HEK293T (cell line): ENCODE results near the gene TNFAIP8L1.

Source experiments
- CTCF ChIA-PET: fragments of 350-600 bp; formaldehyde crosslinking; extraction: SDS; loops from one replicate; lab custom pipeline; 2021; ENCODE audit warnings: antibody characterized with exemption, inconsistent platforms; lab: Yijun Ruan, JAX
- POLR2A ChIA-PET: fragments of 350-600 bp; formaldehyde crosslinking; extraction: SDS; loops from one replicate; lab custom pipeline; 2020; ENCODE audit warnings: antibody characterized with exemption, inconsistent platforms; lab: Yijun Ruan, JAX
- DNase-seq: peaks from one replicate; pipeline ENCODE4 v3.0.0; 2012; ENCODE audit warnings: mixed read lengths; ENCODE audit errors: extremely low spot score
- ARNT ChIP-seq: fragments of 450-650 bp; IDR thresholded peaks from 2 replicates; pipeline ENCODE4 v1.6.1; 2017; ENCODE audit warnings: mild to moderate bottlenecking
- BHLHE40 ChIP-seq: fragments of 450-650 bp; IDR thresholded peaks from 2 replicates; pipeline ENCODE4 v1.6.1; 2016; ENCODE audit warnings: mild to moderate bottlenecking, moderate library complexity, borderline replicate concordance
- CTBP1 ChIP-seq: fragments of 450-650 bp; IDR thresholded peaks from 2 replicates; pipeline ENCODE4 v1.6.1; 2016; ENCODE audit warnings: borderline replicate concordance
- ELF4 ChIP-seq: fragments of 450-650 bp; IDR thresholded peaks from 2 replicates; pipeline ENCODE4 v1.6.1; 2017; ENCODE audit warnings: antibody characterized with exemption
- FOXA1 ChIP-seq: fragments of 450-650 bp; IDR thresholded peaks from 2 replicates; pipeline ENCODE4 v1.6.1; 2016; ENCODE audit warnings: mild to moderate bottlenecking
- FOXK2 ChIP-seq: fragments of 450-650 bp; IDR thresholded peaks from 2 replicates; pipeline ENCODE4 v1.6.1; 2016; ENCODE audit warnings: mild to moderate bottlenecking
- FOXM1 ChIP-seq: fragments of 450-650 bp; IDR thresholded peaks from 2 replicates; pipeline ENCODE4 v1.6.1; 2017; ENCODE audit warnings: mild to moderate bottlenecking, borderline replicate concordance
- HDGF ChIP-seq: fragments of 450-650 bp; IDR thresholded peaks from 2 replicates; pipeline ENCODE4 v1.6.1; 2017; ENCODE audit warnings: antibody characterized with exemption, borderline replicate concordance
- L3MBTL2 ChIP-seq: fragments of 450-650 bp; conservative IDR thresholded peaks from 2 replicates; pipeline ENCODE4 v1.6.1; 2016; ENCODE audit warnings: mild to moderate bottlenecking
- LEF1 ChIP-seq: fragments of 450-650 bp; IDR thresholded peaks from 2 replicates; pipeline ENCODE4 v1.6.1; 2017; ENCODE audit warnings: mild to moderate bottlenecking, borderline replicate concordance
- NFRKB ChIP-seq: fragments of 450-650 bp; IDR thresholded peaks from 2 replicates; pipeline ENCODE4 v1.6.1; 2016; ENCODE audit warnings: mild to moderate bottlenecking, moderate library complexity
- PKNOX1 ChIP-seq: fragments of 450-650 bp; IDR thresholded peaks from 2 replicates; pipeline ENCODE4 v1.6.1; 2016
- SP1 ChIP-seq: fragments of 450-650 bp; IDR thresholded peaks from 2 replicates; pipeline ENCODE4 v1.6.1; 2017
- SUZ12 ChIP-seq: fragments of 450-650 bp; IDR thresholded peaks from 2 replicates; pipeline ENCODE4 v1.6.1; 2016; ENCODE audit warnings: mild to moderate bottlenecking
- TARDBP ChIP-seq: fragments of 450-650 bp; IDR thresholded peaks from 2 replicates; pipeline ENCODE4 v1.6.1; 2016
- ZNF384 ChIP-seq: fragments of 450-650 bp; IDR thresholded peaks from 2 replicates; pipeline ENCODE4 v1.6.1; 2016

The TNFAIP8L1 gene

GRCh38 chr19:4695224-4695731, 56.0 kb downstream of the TNFAIP8L1 start:
- no peak for DNase-seq
- ChIA-PET POLR2A (no interaction called here), CTCF (interaction anchor here (0.7 kb wide), 1 partner anchor 96 kb away, joined by 3 read pairs; no protein-coding TSS in a partner anchor)
- no peak for TF ChIP-seq ZNF384
- TF ChIP-seq BHLHE40 = no peak
- no peak for TF ChIP-seq FOXA1
- no peak for TF ChIP-seq L3MBTL2
- TF ChIP-seq TARDBP = no peak

GRCh38 chr19:4697304-4697703, 58.0 kb downstream of the TNFAIP8L1 start:
- POLR2A ChIA-PET = no interaction called here
- CTCF ChIA-PET = no interaction called here
- no peak for TF ChIP-seq ELF4
- DNase-seq = no peak

GRCh38 chr19:4699826-4700692, 60.7 kb downstream of the TNFAIP8L1 start:
- ChIA-PET POLR2A (no interaction called here), CTCF (interaction anchor here (0.8 kb wide), 1 partner anchor 11 kb away, joined by 3 read pairs; no protein-coding TSS in a partner anchor)
- no peak for DNase-seq
- no peak for TF ChIP-seq TARDBP
- TF ChIP-seq FOXK2 = no peak
- no peak for TF ChIP-seq SP1
- no peak for TF ChIP-seq FOXA1
- no peak for TF ChIP-seq L3MBTL2
- no peak for TF ChIP-seq HDGF
- TF ChIP-seq NFRKB = no peak
- TF ChIP-seq CTBP1 = no peak

GRCh38 chr19:4700693-4700970, 61.3 kb downstream of the TNFAIP8L1 start:
- TF ChIP-seq ARNT (no peak), L3MBTL2 (no peak), ZNF384 (no peak), HDGF (no peak), SUZ12 (no peak), FOXK2 (no peak), BHLHE40 (no peak), TARDBP (no peak), FOXA1 (no peak), NFRKB (no peak), ELF4 (no peak), LEF1 (no peak), PKNOX1 (no peak), SP1 (no peak), FOXM1 (no peak), CTBP1 (no peak)
- ChIA-PET POLR2A (no interaction called here), CTCF (interaction anchor here (0.8 kb wide), 1 partner anchor 11 kb away, joined by 3 read pairs; no protein-coding TSS in a partner anchor)
- DNase-seq = no peak

- no peak for TF ChIP-seq PKNOX1
- CTCF ChIA-PET = no interaction called here
Measured at GRCh38 chr19:4701557-4701956, 62.2 kb downstream of the TNFAIP8L1 start.

GRCh38 chr19:4702764-4703163, 63.4 kb downstream of the TNFAIP8L1 start:
- CTCF ChIA-PET = interaction anchor here (0.7 kb wide), 1 partner anchor 11 kb away, joined by 3 read pairs; no protein-coding TSS in a partner anchor
- TF ChIP-seq CTBP1 (no peak), FOXM1 (no peak), FOXA1 (no peak), TARDBP (no peak), NFRKB (no peak), ELF4 (no peak), BHLHE40 (no peak), L3MBTL2 (no peak), ZNF384 (no peak), LEF1 (no peak), PKNOX1 (no peak), FOXK2 (no peak)
- DNase-seq = no peak
- POLR2A ChIA-PET = no interaction called here

More at GRCh38 chr19:4701557-4701956, 62.2 kb downstream of the TNFAIP8L1 start:
- POLR2A ChIA-PET = no interaction called here
- no peak for DNase-seq

- CTCF ChIA-PET = no interaction called here
Measured at GRCh38 chr19:4703671-4704316, 64.5 kb downstream of the TNFAIP8L1 start.

More at GRCh38 chr19:4703671-4704316, 64.5 kb downstream of the TNFAIP8L1 start:
- TF ChIP-seq FOXM1 (no peak), FOXA1 (no peak), PKNOX1 (no peak), HDGF (no peak), TARDBP (no peak), SP1 (no peak), ARNT (no peak), BHLHE40 (no peak), NFRKB (no peak), L3MBTL2 (no peak), SUZ12 (no peak)
- POLR2A ChIA-PET = no interaction called here
- no peak for DNase-seq
